ENCODE data around the gene LHFPL5. TPM values are rescaled to one million over a fixed set of nuclear protein-coding genes. Genes with fewer than 3 reads are reported as not detected.

LHFPL5 gene
- total and polyA plus RNA-seq, 2 of the 8 experiments (the other 6 are each of a cell fraction or from before 2014, with no cell fraction given): 0.03 TPM; not detected in 1

DNA sequence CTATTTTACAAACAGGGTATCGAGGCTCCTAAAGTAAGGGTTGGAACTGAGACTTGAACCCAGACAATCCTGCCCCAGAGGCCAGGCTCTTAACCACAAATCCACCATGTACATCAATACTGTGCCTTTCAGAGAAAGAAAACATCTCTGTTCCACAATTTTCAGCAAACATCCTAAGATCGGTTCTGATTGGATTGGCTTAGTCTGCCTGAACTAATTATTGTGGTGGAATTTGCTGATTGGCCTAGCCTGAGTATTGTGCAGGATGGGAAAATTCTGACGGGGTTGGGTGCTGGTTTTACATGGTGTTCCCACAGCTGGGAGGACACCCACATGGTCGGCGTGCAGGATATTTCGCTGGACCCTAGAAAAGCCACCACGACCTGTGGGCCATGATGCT, 24.4 kb upstream of the LHFPL5 start, which contains the start of gene CLPSL1:
TSS of gene CLPSL1 (plus strand) at position 301 of the 400 bp plus-strand sequence. CDS start at position 393, 92 bp downstream.
- H3K9me3 ChIP-seq (ENCODE audit: insufficient read depth in 2 of 2, low read depth in 1 of 2, low read length in 1 of 2): no peaks in the 10 kb centered on the region
- H3K27me3 ChIP-seq (replicated peaks in 1 of 4; ENCODE audit: control insufficient read depth in 3 of 4, extremely low read depth in 1 of 4, insufficient read depth in 3 of 4, low read length in 3 of 4): peaks cover 0 to 2% (median under 1%) of the 10 kb centered on the region in 4 experiments; a peak in 3 of 7 replicates
- H3K4me2 ChIP-seq (ENCODE audit: insufficient read depth in 1 of 2, low read depth in 2 of 2, low read length in 2 of 2): no peak within 1 kb of the TSS
- no peak within 1 kb of the TSS for H2BK15ac ChIP-seq (ENCODE audit: low read length)
- no peaks in the 10 kb centered on the region for H4K20me1 ChIP-seq (replicated peaks in 1 of 2; ENCODE audit: control insufficient read depth in 1 of 2, insufficient read depth in 2 of 2, low read length in 2 of 2)
- FAIRE-seq (no peak), DNase-seq (ENCODE audit: low read depth in 1 of 2, low spot score in 2 of 2) (no peak)
- no peak within 1 kb of the TSS for H4K5ac ChIP-seq (ENCODE audit: insufficient read length, low read depth, low read length)
- no peak within 1 kb of the TSS for H2BK120ac ChIP-seq (replicated peaks; ENCODE audit: low read depth, low read length)
- H2BK20ac ChIP-seq (ENCODE audit: low read length): no peak within 1 kb of the TSS
- no peak within 1 kb of the TSS for H2AK5ac ChIP-seq (ENCODE audit: low read depth, low read length)
- no peak within 1 kb of the TSS for H3K18ac ChIP-seq (ENCODE audit: extremely low read depth, low read length)
- H3K23me2 ChIP-seq (ENCODE audit: low read depth, low read length): peaks cover 5% of the 10 kb centered on the region
- H3K14ac ChIP-seq (ENCODE audit: insufficient read length): no peak within 1 kb of the TSS
- peaks cover 0 to 3% (median under 1%) of the 10 kb centered on the region in 4 experiments; a peak in 2 of 7 replicates for H3K4me1 ChIP-seq (replicated peaks in 1 of 4; ENCODE audit: control insufficient read depth in 3 of 4, insufficient read depth in 4 of 4, low read length in 3 of 4)
- no peaks in the 10 kb centered on the region for H3K79me1 ChIP-seq (ENCODE audit: low read depth, low read length)
- H3K79me2 ChIP-seq (ENCODE audit: control insufficient read depth in 1 of 2, insufficient read depth in 2 of 2, low read length in 2 of 2): no peaks in the 10 kb centered on the region
- H4K91ac ChIP-seq (replicated peaks; ENCODE audit: insufficient read length, low read length): no peak within 1 kb of the TSS
- H2BK12ac ChIP-seq (ENCODE audit: low read depth, low read length): no peak within 1 kb of the TSS
- H3K9ac ChIP-seq (replicated peaks in 1 of 4; ENCODE audit: extremely low read depth in 1 of 4, low read depth in 3 of 4, low read length in 3 of 4): no peak within 1 kb of the TSS
- H2BK5ac ChIP-seq (ENCODE audit: low read depth, low read length): no peak within 1 kb of the TSS
- no peak within 1 kb of the TSS for H3K4me3 ChIP-seq (ENCODE audit: extremely low read depth in 1 of 4, insufficient read depth in 2 of 4, low read depth in 3 of 4, low read length in 4 of 4)
- CTCF ChIA-PET (ENCODE audit: partially characterized antibody): no interaction called here
- H3K36me3 ChIP-seq (ENCODE audit: control insufficient read depth in 2 of 4, insufficient read depth in 4 of 4, low read length in 3 of 4): no peaks in the 10 kb centered on the region
- WGBS, 2 experiments (ENCODE audit: extremely low coverage in 1 of 2, insufficient coverage in 1 of 2, insufficient read length in 1 of 2, insufficient replicate concordance in 2 of 2, low coverage in 1 of 2, low lambda C conversion rate in 2 of 2, missing lambda C conversion rate in 1 of 2): 92% methylated on average over 7 of the region's 7 CpGs; no CpG with 5 or more reads in 1 of the 2 experiments
- no peak within 1 kb of the TSS for H3K4ac ChIP-seq (replicated peaks; ENCODE audit: insufficient read length, low read depth, low read length)
- no peak within 1 kb of the TSS for H4K8ac ChIP-seq (ENCODE audit: extremely low read depth, insufficient read depth, low read length)
- POLR2A ChIA-PET (ENCODE audit: partially characterized antibody): interaction anchor here (1.3 kb wide), 1 partner anchor 16 kb away, joined by 5 read pairs; no protein-coding TSS in a partner anchor
- no peak within 1 kb of the TSS for H3K56ac ChIP-seq (replicated peaks; ENCODE audit: insufficient read length, low read depth, low read length)
- H3K23ac ChIP-seq (ENCODE audit: insufficient read length): no peak within 1 kb of the TSS
- no peak within 1 kb of the TSS for H2AFZ ChIP-seq (ENCODE audit: low read length)
- no peak within 1 kb of the TSS for H3K27ac ChIP-seq (ENCODE audit: low read depth, low read length)
- no peak for TF ChIP-seq SP2 (IDR thresholded peaks at IDR 0.05; ENCODE audit: low read length)
- no peak for TF ChIP-seq USF2 (IDR thresholded peaks at IDR 0.05; ENCODE audit: low read length)
- TF ChIP-seq RFX5 (IDR thresholded peaks at IDR 0.05; ENCODE audit: borderline replicate concordance, low read depth, low read length): no peak
- TF ChIP-seq HDAC2 (IDR thresholded peaks at IDR 0.05; ENCODE audit: borderline replicate concordance in 1 of 2, low read depth in 2 of 2, low read length in 2 of 2): no peak
- TF ChIP-seq TAF1 (IDR thresholded peaks at IDR 0.05; ENCODE audit: low read depth, low read length): no peak
- no peak for TF ChIP-seq EGR1 (IDR thresholded peaks at IDR 0.05; ENCODE audit: borderline replicate concordance, low read depth, low read length)
- no peak for TF ChIP-seq EP300 (IDR thresholded peaks at IDR 0.05; ENCODE audit: borderline replicate concordance in 1 of 2, low read depth in 2 of 2, low read length in 2 of 2)
- no peak for TF ChIP-seq SIRT6 (IDR thresholded peaks at IDR 0.05; ENCODE audit: low read length)
- TF ChIP-seq SAP30 (IDR thresholded peaks at IDR 0.05; ENCODE audit: insufficient read depth, insufficient replicate concordance, low read length): no peak
- no peak for TF ChIP-seq KDM5A (IDR thresholded peaks at IDR 0.05; ENCODE audit: low read length)
- no peak for TF ChIP-seq RAD21 (IDR thresholded peaks at IDR 0.05 in 1 of 2, conservative IDR thresholded peaks at IDR 0.05 in 1 of 2; ENCODE audit: low read depth in 2 of 2, low read length in 2 of 2)
- TF ChIP-seq MAFK (IDR thresholded peaks at IDR 0.05; ENCODE audit: low read depth, low read length): no peak
- TF ChIP-seq CHD1 (IDR thresholded peaks at IDR 0.05; ENCODE audit: low read depth, low read length): no peak

Measured in H1 (cell line).